Keratinocyte (primary cell): Measurements from ENCODE around the gene ASAP3. TPM values are rescaled to one million over a fixed set of nuclear protein-coding genes. Genes with fewer than 3 reads are reported as not detected.
A peak's percentile ranks its signal among the peaks of the same experiment; 100 is the strongest.

Experiments used
- DNase-seq: peaks from one replicate; pipeline ENCODE4 v3.0.0-alpha.2; 2011; ENCODE audit warnings: low read depth, missing footprints, low spot score
- FAIRE-seq: peaks from 2 replicates; lab custom pipeline; 2011; peaks lifted over from hg19 to GRCh38; lab: Jason Lieb, UNC
- H2AFZ ChIP-seq: 2 replicates; pipeline ENCODE4 v1.6.0; 2012; ENCODE audit warnings: low read length, control low read depth, inconsistent platforms; ENCODE audit not compliant: control insufficient read depth
- H3K27ac ChIP-seq: 2 replicates; pipeline ENCODE4 v1.5.1; 2011; ENCODE audit warnings: low read length; ENCODE audit not compliant: control insufficient read depth, insufficient read depth
- H3K27me3 ChIP-seq: 3 replicates; pipeline ENCODE4 v1.6.0; 2011; ENCODE audit warnings: low read length; ENCODE audit not compliant: control insufficient read depth, insufficient read depth; ENCODE audit errors: extremely low read depth
- H3K36me3 ChIP-seq, 2 experiments: 2 replicates in 1 of 2; 3 replicates in 1 of 2; pipeline ENCODE4 v1.5.1; 2011; ENCODE audit warnings: low read length in 2 of 2, mild to moderate bottlenecking in 1 of 2; ENCODE audit not compliant: control insufficient read depth in 2 of 2, insufficient read depth in 2 of 2; ENCODE audit errors: extremely low read depth in 1 of 2
- H3K4me1 ChIP-seq: 3 replicates; pipeline ENCODE4 v1.5.1; 2011; ENCODE audit warnings: low read length; ENCODE audit not compliant: control insufficient read depth, insufficient read depth; ENCODE audit errors: extremely low read depth
- H3K4me2 ChIP-seq: 3 replicates; pipeline ENCODE4 v1.6.0; 2011; ENCODE audit warnings: low read depth, low read length; ENCODE audit not compliant: control insufficient read depth, insufficient read depth; ENCODE audit errors: extremely low read depth
- H3K4me3 ChIP-seq, 3 experiments: fragments of 200-600 bp in 1 of 3; sonication (generic) in 1 of 3; 2 replicates in 2 of 3; 3 replicates in 1 of 3; pipeline ENCODE4 v1.5.1; 2011 to 2016; ENCODE audit warnings: low read length in 3 of 3, mild to moderate bottlenecking in 3 of 3, control low read depth in 2 of 3, inconsistent platforms in 1 of 3, low read depth in 1 of 3, mixed read lengths in 1 of 3, mixed run types in 1 of 3, moderate library complexity in 1 of 3; ENCODE audit not compliant: control insufficient read depth in 2 of 3, insufficient read depth in 2 of 3; ENCODE audit errors: extremely low read depth in 1 of 3
- H3K79me2 ChIP-seq: 2 replicates; pipeline ENCODE4 v1.6.0; 2012; ENCODE audit warnings: low read length; ENCODE audit not compliant: control insufficient read depth, insufficient read depth
- H3K9ac ChIP-seq: 3 replicates; pipeline ENCODE4 v1.6.0; 2011; ENCODE audit warnings: low read length; ENCODE audit not compliant: control insufficient read depth, insufficient read depth; ENCODE audit errors: extremely low read depth
- H3K9me1 ChIP-seq: 3 replicates; pipeline ENCODE4 v1.6.0; 2011; ENCODE audit warnings: low read length; ENCODE audit not compliant: control insufficient read depth, insufficient read depth; ENCODE audit errors: extremely low read depth
- H3K9me3 ChIP-seq: 2 replicates; pipeline ENCODE4 v1.5.1; 2012; ENCODE audit warnings: low read depth, low read length; ENCODE audit not compliant: control insufficient read depth
- H4K20me1 ChIP-seq: 3 replicates; pipeline ENCODE4 v1.6.0; 2011; ENCODE audit warnings: low read length; ENCODE audit not compliant: control insufficient read depth, insufficient read depth; ENCODE audit errors: extremely low read depth
- EZH2 ChIP-seq: IDR thresholded peaks from one replicate; pipeline ENCODE4 v1.6.1; 2012; ENCODE audit warnings: inconsistent platforms, mild to moderate bottlenecking, low read length, moderate library complexity
- dilution Hi-C: fragments of 300-500 bp; cut with MboI; formaldehyde crosslinking; loops from one replicate; pipeline ENCODE4 v1.7.0; 2020; ENCODE audit warnings: low sequenced_read_pairs; ENCODE audit not compliant: extremely low pct_ligation_motif_present
- polyA plus RNA-seq, 5 experiments: library from polyadenylated mRNA; depleted of rRNA in 3 of 5; stranded (reverse) in 3 of 5; stranded (forward) in 1 of 5; unstranded in 1 of 5; fragments of >200 nt; gene quantifications; 1 replicate in 1 of 5; 2 replicates in 3 of 5; 3 replicates in 1 of 5; pipeline versions ENCODE4 v1.2.1 to v1.2.3, GENCODE V29; 2011 to 2012; ENCODE audit warnings: missing spikeins in 2 of 5, low read depth in 1 of 5, low replicate concordance in 1 of 5
- TF ChIP-seq, protein P1 (sequence below), 3 experiments: IDR thresholded peaks in 1 of 3; conservative IDR thresholded peaks in 1 of 3; optimal IDR thresholded peaks in 1 of 3; 2 replicates in 2 of 3; 3 replicates in 1 of 3; pipeline versions ENCODE3 to v1.5.1; 2011; ENCODE audit warnings: low read length in 3 of 3, mild to moderate bottlenecking in 3 of 3, moderate library complexity in 2 of 3, control low read depth in 1 of 3, inconsistent platforms in 1 of 3; ENCODE audit not compliant: insufficient read depth in 2 of 3; ENCODE audit errors: extremely low read depth in 1 of 3

The ASAP3 gene
- polyA plus RNA-seq, 1 donor (not counting 4 experiments of a cell fraction or from before 2014, with no cell fraction given): 11.4 TPM

DNA sequence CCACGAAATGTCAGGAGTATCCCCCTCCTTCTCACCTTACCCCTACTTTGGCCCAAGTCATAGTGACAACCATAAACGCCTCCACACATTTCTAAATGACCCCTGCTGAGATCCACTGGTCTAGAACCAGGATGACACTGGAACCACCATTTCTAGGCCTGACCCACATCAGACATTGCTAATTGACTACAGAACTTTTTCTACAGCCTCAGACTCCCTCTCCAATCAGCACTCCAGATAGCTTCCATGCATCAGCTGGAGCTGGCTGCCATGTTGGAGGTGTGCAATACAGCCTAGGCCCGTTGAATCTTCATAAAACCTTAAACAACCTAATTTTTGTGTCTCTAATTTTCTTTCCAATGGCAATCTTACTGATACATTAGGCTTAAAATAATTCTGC lies 78.0 kb downstream of the ASAP3 start:
- H2AFZ ChIP-seq: no peak overlapping the region
- H3K9me1 ChIP-seq: peaks cover 2% of the 10 kb centered on the region
- FAIRE-seq: no peak
- no peaks in the 10 kb centered on the region for H4K20me1 ChIP-seq
- no peak overlapping the region for H3K4me2 ChIP-seq
- H3K79me2 ChIP-seq: no peaks in the 10 kb centered on the region
- H3K4me1 ChIP-seq: peaks cover 30% of the 10 kb centered on the region
- DNase-seq: no peak
- no peaks in the 10 kb centered on the region for H3K27me3 ChIP-seq
- H3K9me3 ChIP-seq: no peaks in the 10 kb centered on the region
- dilution Hi-C loops: no loop called here
- H3K4me3 ChIP-seq: no peak overlapping the region
- no peak overlapping the region for H3K27ac ChIP-seq
- H3K36me3 ChIP-seq: no peaks in the 10 kb centered on the region
- TF ChIP-seq, protein P1, sequence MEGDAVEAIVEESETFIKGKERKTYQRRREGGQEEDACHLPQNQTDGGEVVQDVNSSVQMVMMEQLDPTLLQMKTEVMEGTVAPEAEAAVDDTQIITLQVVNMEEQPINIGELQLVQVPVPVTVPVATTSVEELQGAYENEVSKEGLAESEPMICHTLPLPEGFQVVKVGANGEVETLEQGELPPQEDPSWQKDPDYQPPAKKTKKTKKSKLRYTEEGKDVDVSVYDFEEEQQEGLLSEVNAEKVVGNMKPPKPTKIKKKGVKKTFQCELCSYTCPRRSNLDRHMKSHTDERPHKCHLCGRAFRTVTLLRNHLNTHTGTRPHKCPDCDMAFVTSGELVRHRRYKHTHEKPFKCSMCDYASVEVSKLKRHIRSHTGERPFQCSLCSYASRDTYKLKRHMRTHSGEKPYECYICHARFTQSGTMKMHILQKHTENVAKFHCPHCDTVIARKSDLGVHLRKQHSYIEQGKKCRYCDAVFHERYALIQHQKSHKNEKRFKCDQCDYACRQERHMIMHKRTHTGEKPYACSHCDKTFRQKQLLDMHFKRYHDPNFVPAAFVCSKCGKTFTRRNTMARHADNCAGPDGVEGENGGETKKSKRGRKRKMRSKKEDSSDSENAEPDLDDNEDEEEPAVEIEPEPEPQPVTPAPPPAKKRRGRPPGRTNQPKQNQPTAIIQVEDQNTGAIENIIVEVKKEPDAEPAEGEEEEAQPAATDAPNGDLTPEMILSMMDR (optimal IDR thresholded peaks at IDR 0.05 in 1 of 3, IDR thresholded peaks at IDR 0.05 in 1 of 3, conservative IDR thresholded peaks at IDR 0.05 in 1 of 3; ENCODE audit: extremely low read depth in 1 of 3, insufficient read depth in 2 of 3, low read length in 3 of 3): no peak
- TF ChIP-seq EZH2: no peak
- H3K9ac ChIP-seq: no peak overlapping the region

DNA sequence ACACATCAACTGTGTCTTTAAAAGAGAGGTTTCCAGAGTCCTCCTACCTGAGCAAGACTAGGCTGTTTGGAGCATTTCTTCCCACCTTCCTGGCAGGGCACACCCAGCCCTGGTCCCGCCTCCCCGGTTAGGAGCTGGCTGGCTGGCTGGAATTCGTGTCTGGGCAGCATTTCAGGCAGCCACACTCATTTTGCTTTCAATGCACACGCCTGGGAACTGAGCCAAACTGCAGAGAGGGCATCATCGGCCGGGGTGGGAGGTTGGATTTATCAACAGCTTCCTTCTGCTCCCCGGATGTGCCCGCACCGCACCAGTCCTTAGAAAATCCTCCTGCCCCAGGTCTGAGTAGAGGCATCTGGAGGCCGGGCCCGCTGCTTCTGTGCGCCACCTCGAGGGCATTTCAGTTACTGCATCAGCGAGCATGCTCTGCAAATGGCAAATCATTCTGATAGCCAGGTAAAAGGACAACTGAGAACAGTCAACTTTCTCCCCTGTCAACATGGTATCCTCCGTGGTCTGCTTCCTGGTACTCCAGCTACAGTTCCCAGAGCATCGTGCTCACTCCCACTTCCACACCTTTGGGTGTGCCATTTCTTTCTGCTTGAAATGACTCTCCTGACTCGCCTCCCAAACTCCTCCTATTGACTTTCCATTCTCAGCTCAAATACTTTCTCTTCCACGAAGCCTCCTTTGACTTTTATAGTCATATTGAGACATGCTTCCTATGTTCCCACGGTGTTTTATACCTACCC lies 80.1 kb downstream of the ASAP3 start:
- TF ChIP-seq EZH2: no peak
- TF ChIP-seq, protein P1 (optimal IDR thresholded peaks at IDR 0.05 in 1 of 3, IDR thresholded peaks at IDR 0.05 in 1 of 3, conservative IDR thresholded peaks at IDR 0.05 in 1 of 3; ENCODE audit: extremely low read depth in 1 of 3, insufficient read depth in 2 of 3, low read length in 3 of 3): peak; percentile 94 to 98 (median 97)

More for the DNA sequence above, 80.1 kb downstream of the ASAP3 start:
- dilution Hi-C loops: no loop called here
- no peaks in the 10 kb centered on the region for H3K27me3 ChIP-seq
- H3K4me2 ChIP-seq: peak overlapping the region; percentile 83
- peak overlapping the region; percentile 53 for H3K9ac ChIP-seq
- peaks cover 30% of the 10 kb centered on the region for H3K4me1 ChIP-seq
- peak overlapping the region; percentile 98 for H2AFZ ChIP-seq
- no peaks in the 10 kb centered on the region for H3K79me2 ChIP-seq
- peak overlapping the region; percentile 80 for H3K27ac ChIP-seq
- DNase-seq: peak; percentile 97
- peak overlapping the region in 2 of 3 experiments; percentile 23 to 24 for H3K4me3 ChIP-seq
- peak; percentile 90 for FAIRE-seq
- H3K9me1 ChIP-seq: peaks cover 2% of the 10 kb centered on the region
- H3K36me3 ChIP-seq: no peaks in the 10 kb centered on the region
- no peaks in the 10 kb centered on the region for H4K20me1 ChIP-seq
- no peaks in the 10 kb centered on the region for H3K9me3 ChIP-seq
